Type B pancreatic cell (in vitro differentiated cells): ENCODE measurements around the gene HLF. TPM values are rescaled to one million over a fixed set of nuclear protein-coding genes. Genes with fewer than 3 reads are reported as not detected.

Experiments
- DNase-seq: peaks from one replicate; pipeline ENCODE4 v3.0.0; 2021; ENCODE audit warnings: mixed read lengths; ENCODE audit not compliant: unreplicated experiment; ENCODE audit errors: extremely low spot score
- H3K27ac Mint-ChIP-seq: 2 replicates; pipeline ENCODE4 v1.8.0; 2021; ENCODE audit warnings: mild to moderate bottlenecking, mixed read lengths
- H3K27me3 Mint-ChIP-seq: 2 replicates; pipeline ENCODE4 v1.8.0; 2021; ENCODE audit warnings: mixed read lengths
- H3K36me3 Mint-ChIP-seq: 2 replicates; pipeline ENCODE4 v1.8.0; 2021; ENCODE audit warnings: mixed read lengths
- H3K4me1 Mint-ChIP-seq: one replicate; pipeline ENCODE4 v1.8.0; 2021; ENCODE audit warnings: mixed read lengths; ENCODE audit not compliant: unreplicated experiment
- H3K4me3 Mint-ChIP-seq: 2 replicates; pipeline ENCODE4 v1.8.0; 2021; ENCODE audit warnings: mild to moderate bottlenecking, mixed read lengths
- H3K9me3 Mint-ChIP-seq: 2 replicates; pipeline ENCODE4 v1.8.0; 2021; ENCODE audit warnings: mixed read lengths
- CTCF ChIP-seq: fragments of 200-600 bp; sonication (generic); conservative IDR thresholded peaks from 2 replicates; pipeline ENCODE4 v1.5.0; 2021; ENCODE audit warnings: antibody characterized with exemption, mild to moderate bottlenecking
- total RNA-seq: library from RNA; stranded (reverse); gene quantifications from 2 replicates; pipeline ENCODE4 v1.2.1, GENCODE V29; 2021; ENCODE audit warnings: low replicate concordance

Gene HLF
- total RNA-seq, 1 donor from 2014 or later = 2.6 TPM

- no peak overlapping the region for H3K4me3 Mint-ChIP-seq
- no peaks in the 10 kb centered on the region for H3K9me3 Mint-ChIP-seq
- no peak overlapping the region for H3K27ac Mint-ChIP-seq
- H3K36me3 Mint-ChIP-seq = no peaks in the 10 kb centered on the region
- no peak for DNase-seq
- H3K4me1 Mint-ChIP-seq = peaks cover 8% of the 10 kb centered on the region
- TF ChIP-seq CTCF = no peak
- no peaks in the 10 kb centered on the region for H3K27me3 Mint-ChIP-seq
Observed at GRCh38 chr17:55304171-55304859, 39.6 kb downstream of the HLF start.

- Mint-ChIP-seq H3K4me1 (peaks cover 8% of the 10 kb centered on the region), H3K4me3 (no peak overlapping the region), H3K9me3 (no peaks in the 10 kb centered on the region), H3K27me3 (no peaks in the 10 kb centered on the region), H3K36me3 (no peaks in the 10 kb centered on the region), H3K27ac (no peak overlapping the region)
- DNase-seq = no peak
- no peak for TF ChIP-seq CTCF
Observed at GRCh38 chr17:55305321-55306087, 40.7 kb downstream of the HLF start.

- Mint-ChIP-seq H3K9me3 (no peaks in the 10 kb centered on the region), H3K36me3 (no peaks in the 10 kb centered on the region), H3K27ac (no peak overlapping the region), H3K4me3 (no peak overlapping the region), H3K4me1 (peaks cover 8% of the 10 kb centered on the region), H3K27me3 (no peaks in the 10 kb centered on the region)
- DNase-seq = no peak
- no peak for TF ChIP-seq CTCF
Observed at GRCh38 chr17:55307879-55308278, 43.1 kb downstream of the HLF start.

- Mint-ChIP-seq H3K27me3 (no peaks in the 10 kb centered on the region), H3K27ac (no peak overlapping the region), H3K4me3 (no peak overlapping the region), H3K4me1 (peaks cover 8% of the 10 kb centered on the region), H3K36me3 (no peaks in the 10 kb centered on the region), H3K9me3 (no peaks in the 10 kb centered on the region)
- no peak for DNase-seq
- no peak for TF ChIP-seq CTCF
Observed at GRCh38 chr17:55308613-55309391, 44.0 kb downstream of the HLF start.

- DNase-seq = no peak
- Mint-ChIP-seq H3K9me3 (peaks cover 6% of the 10 kb centered on the region), H3K4me1 (peaks cover under 1% of the 10 kb centered on the region), H3K27ac (no peak overlapping the region), H3K27me3 (no peaks in the 10 kb centered on the region), H3K36me3 (no peaks in the 10 kb centered on the region), H3K4me3 (no peak overlapping the region)
- TF ChIP-seq CTCF = no peak
Observed at GRCh38 chr17:55311767-55312375, 47.1 kb downstream of the HLF start.
